H1 (cell line): ENCODE measurements around the gene PRDM2.

Source experiments
- BACH1 ChIP-seq: IDR thresholded peaks from 2 replicates; pipeline ENCODE4 v1.6.1; 2012; ENCODE audit warnings: low read length, improper control_type of control experiment
- CBX5 ChIP-seq: fragments of 300-800, 300-1000 bp; sonication (generic); IDR thresholded peaks from 2 replicates; pipeline ENCODE4 v1.7.1; 2016; ENCODE audit warnings: antibody characterized with exemption, low read length, low read depth
- HDAC6 ChIP-seq: IDR thresholded peaks from one replicate; pipeline ENCODE4 v1.7.1; 2012; ENCODE audit warnings: low read depth, mild to moderate bottlenecking, inconsistent platforms, low read length, moderate library complexity
- POLR2A ChIP-seq, 2 experiments: IDR thresholded peaks; 1 replicate in 1 of 2; 2 replicates in 1 of 2; pipeline ENCODE4 v1.6.1; 2011; ENCODE audit warnings: low read depth in 2 of 2, low read length in 2 of 2, mild to moderate bottlenecking in 2 of 2; ENCODE audit errors: control extremely low read depth in 1 of 2
- SIRT6 ChIP-seq: IDR thresholded peaks from one replicate; pipeline ENCODE4 v1.7.1; 2012; ENCODE audit warnings: low read length, inconsistent platforms
- ZNF274 ChIP-seq: IDR thresholded peaks from 2 replicates; pipeline ENCODE4 v1.7.0; 2012; ENCODE audit warnings: low read length, borderline replicate concordance; ENCODE audit errors: extremely low read depth
- TF ChIP-seq, protein P1 (sequence below), 3 experiments: IDR thresholded peaks; 1 replicate in 2 of 3; 2 replicates in 1 of 3; pipeline versions ENCODE4 v1.5.1 to v1.6.1; 2011; ENCODE audit warnings: low read length in 3 of 3, mild to moderate bottlenecking in 3 of 3, inconsistent platforms in 2 of 3, low read depth in 1 of 3, moderate library complexity in 1 of 3; ENCODE audit not compliant: insufficient read depth in 1 of 3; ENCODE audit errors: control extremely low read depth in 1 of 3
- TF ChIP-seq, protein P2 (sequence below): IDR thresholded peaks from 2 replicates; pipeline ENCODE4 v1.6.1; 2011; ENCODE audit warnings: low read depth, mild to moderate bottlenecking, low read length; ENCODE audit not compliant: insufficient read depth

DNA sequence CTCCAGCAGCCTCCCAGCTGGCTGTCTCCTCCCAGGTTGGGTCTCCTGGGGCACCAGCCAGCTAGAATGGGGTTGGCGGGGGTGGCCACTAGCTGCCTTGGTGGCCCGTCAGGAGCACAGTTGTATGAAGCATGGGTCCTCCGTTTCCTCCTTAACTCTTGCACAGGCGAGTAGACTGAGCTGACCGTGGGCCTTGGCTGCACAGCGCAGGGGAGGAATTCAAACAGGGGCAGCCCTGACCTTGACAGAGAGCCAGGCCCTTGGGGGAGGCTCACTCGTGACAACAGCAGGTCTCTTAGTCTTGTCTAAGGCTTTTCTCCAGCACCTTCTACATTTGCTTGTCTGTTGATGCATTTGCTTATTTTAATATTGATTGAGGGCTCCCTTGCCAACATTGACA, 114.1 kb downstream of the PRDM2 start:
- TF ChIP-seq ZNF274 (no peak), SIRT6 (no peak), CBX5 (no peak), BACH1 (no peak), HDAC6 (no peak), POLR2A (IDR thresholded peaks at IDR 0.05; ENCODE audit: control extremely low read depth in 1 of 2, low read depth in 2 of 2, low read length in 2 of 2) (no peak)
- TF ChIP-seq, protein P1, sequence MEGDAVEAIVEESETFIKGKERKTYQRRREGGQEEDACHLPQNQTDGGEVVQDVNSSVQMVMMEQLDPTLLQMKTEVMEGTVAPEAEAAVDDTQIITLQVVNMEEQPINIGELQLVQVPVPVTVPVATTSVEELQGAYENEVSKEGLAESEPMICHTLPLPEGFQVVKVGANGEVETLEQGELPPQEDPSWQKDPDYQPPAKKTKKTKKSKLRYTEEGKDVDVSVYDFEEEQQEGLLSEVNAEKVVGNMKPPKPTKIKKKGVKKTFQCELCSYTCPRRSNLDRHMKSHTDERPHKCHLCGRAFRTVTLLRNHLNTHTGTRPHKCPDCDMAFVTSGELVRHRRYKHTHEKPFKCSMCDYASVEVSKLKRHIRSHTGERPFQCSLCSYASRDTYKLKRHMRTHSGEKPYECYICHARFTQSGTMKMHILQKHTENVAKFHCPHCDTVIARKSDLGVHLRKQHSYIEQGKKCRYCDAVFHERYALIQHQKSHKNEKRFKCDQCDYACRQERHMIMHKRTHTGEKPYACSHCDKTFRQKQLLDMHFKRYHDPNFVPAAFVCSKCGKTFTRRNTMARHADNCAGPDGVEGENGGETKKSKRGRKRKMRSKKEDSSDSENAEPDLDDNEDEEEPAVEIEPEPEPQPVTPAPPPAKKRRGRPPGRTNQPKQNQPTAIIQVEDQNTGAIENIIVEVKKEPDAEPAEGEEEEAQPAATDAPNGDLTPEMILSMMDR (IDR thresholded peaks at IDR 0.05; ENCODE audit: control extremely low read depth in 1 of 3, insufficient read depth in 1 of 3, low read depth in 1 of 3, low read length in 3 of 3), result no peak
- TF ChIP-seq, protein P2, sequence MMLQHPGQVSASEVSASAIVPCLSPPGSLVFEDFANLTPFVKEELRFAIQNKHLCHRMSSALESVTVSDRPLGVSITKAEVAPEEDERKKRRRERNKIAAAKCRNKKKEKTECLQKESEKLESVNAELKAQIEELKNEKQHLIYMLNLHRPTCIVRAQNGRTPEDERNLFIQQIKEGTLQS, result no peak
